Measurements from ENCODE around the gene MAD1L1. TPM values are rescaled to one million over a fixed set of nuclear protein-coding genes. Genes with fewer than 3 reads are reported as not detected.

The MAD1L1 gene
- total RNA-seq, 2 experiments from 2014 or later = 58.3 to 65.3 TPM

DNA sequence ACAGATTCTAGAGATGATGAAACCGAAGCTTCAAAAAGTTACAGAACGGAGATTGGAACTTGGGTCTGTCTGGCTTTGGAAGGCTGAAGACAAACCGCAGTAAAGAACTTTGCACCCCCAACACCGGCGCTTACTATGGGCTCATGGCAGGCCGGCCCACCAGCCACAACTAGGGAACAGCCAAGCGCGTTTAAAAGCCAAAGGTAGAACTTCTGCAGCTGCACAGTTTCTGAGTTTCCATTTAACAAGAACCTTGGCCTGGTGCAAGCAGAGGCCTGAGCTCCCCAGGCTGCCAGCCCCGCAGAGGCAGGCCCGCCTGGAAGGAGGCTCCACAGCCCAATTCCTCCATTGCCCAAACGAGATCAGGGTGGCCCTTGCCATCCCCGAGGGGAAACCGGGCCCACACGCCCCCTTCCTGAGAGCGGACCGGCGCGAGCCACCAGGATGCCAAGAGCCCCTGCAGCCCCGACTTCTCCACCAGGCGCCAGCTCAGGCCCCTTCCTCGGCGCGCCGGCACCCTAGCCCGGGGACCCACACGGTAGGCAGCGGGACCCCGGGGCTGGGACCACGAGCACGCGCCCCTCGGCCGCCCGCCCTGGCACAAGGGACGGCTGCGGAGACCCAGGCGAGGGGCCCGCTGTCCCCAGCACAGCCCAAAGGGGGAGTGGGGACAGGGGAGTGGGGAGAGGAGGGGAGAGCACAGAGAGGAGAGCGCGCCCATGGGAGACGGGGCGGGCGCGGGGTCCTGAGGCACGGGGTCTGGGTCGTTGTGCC, 566 bp downstream of the MAD1L1 start:
- intact Hi-C loops (cut with micrococcal nuclease; ENCODE audit: unreplicated experiment) = loop anchor here (5.0 kb wide), 1 partner anchor 175 kb away; no protein-coding TSS in a partner anchor
- BruUV-seq (replicated peaks) = no TSS peak
- Histone ChIP-seq H3K4me1 (ENCODE audit: insufficient read depth, low read length, poor library complexity, severe bottlenecking) (peaks cover 29% of the 10 kb centered on the region), H3K36me3 (ENCODE audit: insufficient read depth, low read length) (peaks cover 63% of the 10 kb centered on the region), H3K27ac (ENCODE audit: low read depth, low read length, poor library complexity, severe bottlenecking) (peak overlapping the region; percentile 19), H3K9me2 (ENCODE audit: insufficient read depth, low read length) (no peaks in the 10 kb centered on the region), H3K4me3 (ENCODE audit: low read depth, low read length, poor library complexity, severe bottlenecking) (peak overlapping the region; percentile 89), H3K79me2 (ENCODE audit: insufficient read depth, low read depth, low read length) (peaks cover 35% of the 10 kb centered on the region), H3K4me2 (ENCODE audit: low read length) (peak overlapping the region; percentile 72), H3K9me3 (ENCODE audit: low read length) (no peaks in the 10 kb centered on the region), H2AFZ (ENCODE audit: low read length) (peak overlapping the region; percentile 44), H4K20me1 (ENCODE audit: insufficient read depth, low read length) (no peaks in the 10 kb centered on the region; the same call in 1 of the 2 replicates)
- peak; percentile 55 for DNase-seq (ENCODE audit: low spot score)
- POLR2A ChIA-PET = interaction anchor here (0.6 to 1.1 kb wide), 2 partner anchors 9 to 144 kb away, joined by 3 to 7 read pairs; partner anchors contain the start of genes MRM2 and NUDT1
- TF ChIP-seq EZH2phosphoT487 (IDR thresholded peaks at IDR 0.05; ENCODE audit: borderline replicate concordance, low read depth, low read length) = no peak
- TF ChIP-seq, protein P1, sequence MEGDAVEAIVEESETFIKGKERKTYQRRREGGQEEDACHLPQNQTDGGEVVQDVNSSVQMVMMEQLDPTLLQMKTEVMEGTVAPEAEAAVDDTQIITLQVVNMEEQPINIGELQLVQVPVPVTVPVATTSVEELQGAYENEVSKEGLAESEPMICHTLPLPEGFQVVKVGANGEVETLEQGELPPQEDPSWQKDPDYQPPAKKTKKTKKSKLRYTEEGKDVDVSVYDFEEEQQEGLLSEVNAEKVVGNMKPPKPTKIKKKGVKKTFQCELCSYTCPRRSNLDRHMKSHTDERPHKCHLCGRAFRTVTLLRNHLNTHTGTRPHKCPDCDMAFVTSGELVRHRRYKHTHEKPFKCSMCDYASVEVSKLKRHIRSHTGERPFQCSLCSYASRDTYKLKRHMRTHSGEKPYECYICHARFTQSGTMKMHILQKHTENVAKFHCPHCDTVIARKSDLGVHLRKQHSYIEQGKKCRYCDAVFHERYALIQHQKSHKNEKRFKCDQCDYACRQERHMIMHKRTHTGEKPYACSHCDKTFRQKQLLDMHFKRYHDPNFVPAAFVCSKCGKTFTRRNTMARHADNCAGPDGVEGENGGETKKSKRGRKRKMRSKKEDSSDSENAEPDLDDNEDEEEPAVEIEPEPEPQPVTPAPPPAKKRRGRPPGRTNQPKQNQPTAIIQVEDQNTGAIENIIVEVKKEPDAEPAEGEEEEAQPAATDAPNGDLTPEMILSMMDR (conservative IDR thresholded peaks at IDR 0.05; ENCODE audit: low read length) = no peak
- CTCF ChIA-PET (ENCODE audit: unreplicated experiment) = interaction anchor here (0.8 kb wide), 1 partner anchor 132 kb away, joined by 3 read pairs; no protein-coding TSS in a partner anchor

DNA sequence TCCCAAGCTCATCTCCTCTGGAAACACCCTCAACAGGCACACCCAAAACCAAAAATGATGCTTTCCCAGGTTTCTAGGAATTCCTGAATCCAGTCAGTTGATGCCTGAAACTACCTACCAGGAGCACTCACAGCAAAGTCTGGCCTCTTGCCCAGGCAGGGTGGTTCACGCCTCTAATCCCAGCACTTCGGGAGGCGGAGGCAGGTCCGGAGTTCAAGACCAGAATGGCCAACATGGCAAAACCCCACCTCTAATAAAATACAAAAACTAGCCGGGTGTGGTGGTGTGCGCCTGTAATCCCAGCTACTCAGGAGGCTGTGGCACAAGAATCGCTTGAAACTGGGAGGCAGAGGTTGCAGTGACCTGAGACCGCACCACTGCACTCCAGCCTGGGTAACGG, 1.9 kb downstream of the MAD1L1 start:
- H3K4me2 ChIP-seq (ENCODE audit: low read length) = no peak overlapping the region
- no peak overlapping the region for H3K27ac ChIP-seq (ENCODE audit: low read depth, low read length, poor library complexity, severe bottlenecking)
- no peaks in the 10 kb centered on the region for H3K9me2 ChIP-seq (ENCODE audit: insufficient read depth, low read length)
- ChIA-PET CTCF (ENCODE audit: unreplicated experiment) (no interaction called here), POLR2A (interaction anchor here (0.5 kb wide), 1 partner anchor 207 kb away, joined by 3 read pairs; no protein-coding TSS in a partner anchor)
- no peak overlapping the region for H2AFZ ChIP-seq (ENCODE audit: low read length)
- H3K9me3 ChIP-seq (ENCODE audit: low read length) = no peaks in the 10 kb centered on the region
- TF ChIP-seq, protein P1 (conservative IDR thresholded peaks at IDR 0.05; ENCODE audit: low read length) = no peak
- no peak for TF ChIP-seq EZH2phosphoT487 (IDR thresholded peaks at IDR 0.05; ENCODE audit: borderline replicate concordance, low read depth, low read length)
- H3K4me3 ChIP-seq (ENCODE audit: low read depth, low read length, poor library complexity, severe bottlenecking) = no peak overlapping the region
- peaks cover 63% of the 10 kb centered on the region for H3K36me3 ChIP-seq (ENCODE audit: insufficient read depth, low read length)
- DNase-seq (ENCODE audit: low spot score) = no peak
- no TSS peak for BruUV-seq (replicated peaks)
- H4K20me1 ChIP-seq (ENCODE audit: insufficient read depth, low read length) = no peaks in the 10 kb centered on the region; the same call in 1 of the 2 replicates
- intact Hi-C loops (cut with micrococcal nuclease; ENCODE audit: unreplicated experiment) = loop anchor here (5.0 kb wide), 1 partner anchor 176 kb away; no protein-coding TSS in a partner anchor
- peaks cover 29% of the 10 kb centered on the region for H3K79me2 ChIP-seq (ENCODE audit: insufficient read depth, low read depth, low read length)
- H3K4me1 ChIP-seq (ENCODE audit: insufficient read depth, low read length, poor library complexity, severe bottlenecking) = peaks cover 21% of the 10 kb centered on the region

DNA sequence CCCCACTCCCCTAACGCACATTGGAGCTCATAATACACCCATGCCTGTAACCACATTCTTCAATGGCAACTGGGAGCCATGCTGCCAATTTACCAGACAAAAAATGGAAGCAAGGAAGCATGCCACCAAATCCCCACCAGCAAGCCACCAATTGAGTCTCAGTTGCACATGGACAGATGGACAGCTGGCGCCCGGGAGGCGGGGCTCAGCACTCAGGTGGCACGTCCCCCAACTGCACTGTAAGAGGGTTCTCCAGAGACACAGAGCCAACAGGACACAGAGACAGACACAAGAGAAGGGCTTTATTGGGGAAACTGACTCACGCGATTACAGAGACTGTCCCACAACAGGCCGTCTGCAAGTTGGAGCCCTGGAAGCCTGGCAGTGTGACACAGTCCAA, 2.5 kb downstream of the MAD1L1 start:
- Histone ChIP-seq H3K79me2 (ENCODE audit: insufficient read depth, low read depth, low read length) (peaks cover 29% of the 10 kb centered on the region), H3K4me1 (ENCODE audit: insufficient read depth, low read length, poor library complexity, severe bottlenecking) (peaks cover 21% of the 10 kb centered on the region), H3K4me3 (ENCODE audit: low read depth, low read length, poor library complexity, severe bottlenecking) (no peak overlapping the region), H3K27ac (ENCODE audit: low read depth, low read length, poor library complexity, severe bottlenecking) (no peak overlapping the region), H3K9me2 (ENCODE audit: insufficient read depth, low read length) (no peaks in the 10 kb centered on the region), H3K4me2 (ENCODE audit: low read length) (no peak overlapping the region), H2AFZ (ENCODE audit: low read length) (no peak overlapping the region), H3K36me3 (ENCODE audit: insufficient read depth, low read length) (peaks cover 64% of the 10 kb centered on the region), H4K20me1 (ENCODE audit: insufficient read depth, low read length) (no peaks in the 10 kb centered on the region; the same call in 1 of the 2 replicates), H3K9me3 (ENCODE audit: low read length) (no peaks in the 10 kb centered on the region)
- BruUV-seq (replicated peaks) = no TSS peak
- ChIA-PET POLR2A (no interaction called here), CTCF (ENCODE audit: unreplicated experiment) (no interaction called here)
- no peak for TF ChIP-seq EZH2phosphoT487 (IDR thresholded peaks at IDR 0.05; ENCODE audit: borderline replicate concordance, low read depth, low read length)
- TF ChIP-seq, protein P1 (conservative IDR thresholded peaks at IDR 0.05; ENCODE audit: low read length) = no peak
- intact Hi-C loops (cut with micrococcal nuclease; ENCODE audit: unreplicated experiment) = loop anchor here (5.0 kb wide), 1 partner anchor 177 kb away; no protein-coding TSS in a partner anchor
- DNase-seq (ENCODE audit: low spot score) = no peak

All from OCI-LY7 (cell line).